Activated T-cell treated with anti-CD3 and anti-CD28 coated beads for 4 hours (primary cell): ENCODE results near the gene PPP1R13L.
A peak's percentile ranks its signal among the peaks of the same experiment; 100 is the strongest.

ENCODE experiments used
- DNase-seq: peaks from one replicate; pipeline ENCODE4 v3.0.0-alpha.2; 2020

The PPP1R13L gene

GRCh38 chr19:45405435-45406225 lies 761 bp upstream of the PPP1R13L start:
- DNase-seq = peak; percentile 77

GRCh38 chr19:45403781-45404556 lies 900 bp downstream of the PPP1R13L start:
- peak; percentile 48 for DNase-seq

GRCh38 chr19:45403272-45403671 lies 1.6 kb downstream of the PPP1R13L start:
- no peak for DNase-seq

- DNase-seq = no peak
Observed at GRCh38 chr19:45402298-45403061, 2.4 kb downstream of the PPP1R13L start.

GRCh38 chr19:45401815-45402214 lies 3.1 kb downstream of the PPP1R13L start:
- DNase-seq = no peak

- DNase-seq = no peak
Observed at GRCh38 chr19:45400192-45400591, 4.7 kb downstream of the PPP1R13L start.

- DNase-seq = no peak
Observed at GRCh38 chr19:45395821-45396617, 8.8 kb downstream of the PPP1R13L start.

- DNase-seq = no peak
Observed at GRCh38 chr19:45391871-45392665, 12.8 kb downstream of the PPP1R13L start.

- DNase-seq = no peak
Observed at GRCh38 chr19:45391346-45391745, 13.5 kb downstream of the PPP1R13L start.

GRCh38 chr19:45385392-45386221 lies 19.3 kb downstream of the PPP1R13L start:
- DNase-seq = no peak

- DNase-seq = no peak
Observed at GRCh38 chr19:45382426-45382825, 22.4 kb downstream of the PPP1R13L start.

GRCh38 chr19:45380107-45380506 lies 24.8 kb downstream of the PPP1R13L start:
- no peak for DNase-seq

GRCh38 chr19:45376045-45376724 lies 28.7 kb downstream of the PPP1R13L start:
- DNase-seq = no peak

GRCh38 chr19:45370410-45371204 lies 34.3 kb downstream of the PPP1R13L start, which contains the start of gene ERCC2:
TSS of gene ERCC2 (minus strand) at chr19:45370573. CDS start at chr19:45370540, 33 bp downstream.
- DNase-seq = peak; percentile 100

GRCh38 chr19:45368737-45369340 lies 36.0 kb downstream of the PPP1R13L start:
- no peak for DNase-seq

GRCh38 chr19:45368127-45368526 lies 36.7 kb downstream of the PPP1R13L start:
- no peak for DNase-seq

- no peak for DNase-seq
Observed at GRCh38 chr19:45364696-45365095, 40.2 kb downstream of the PPP1R13L start.

GRCh38 chr19:45363861-45364459 lies 40.9 kb downstream of the PPP1R13L start:
- no peak for DNase-seq
